ENCODE measurements around the gene COPE.

Gene COPE

GRCh38 chr19:18898607-18899408 is 20.4 kb downstream of the COPE start:
- Histone ChIP-seq H3K27ac (ENCODE audit: low read depth, low read length) (no peak overlapping the region), H3K27me3 (ENCODE audit: insufficient read depth, low read length) (no peaks in the 10 kb centered on the region), H3K4me3 (ENCODE audit: low read depth, low read length) (no peak overlapping the region), H3K4me1 (ENCODE audit: control insufficient read depth, insufficient read depth, low read length, unreplicated experiment) (peaks cover 3% of the 10 kb centered on the region), H2AFZ (ENCODE audit: low read length, unreplicated experiment) (no peak overlapping the region), H3K79me2 (ENCODE audit: control insufficient read depth, insufficient read depth, low read length, unreplicated experiment) (no peaks in the 10 kb centered on the region), H3K36me3 (ENCODE audit: insufficient read depth, low read length) (no peaks in the 10 kb centered on the region)

GRCh38 chr19:18898081-18898606 is 21.0 kb downstream of the COPE start:
- Histone ChIP-seq H2AFZ (ENCODE audit: low read length, unreplicated experiment) (no peak overlapping the region), H3K27ac (ENCODE audit: low read depth, low read length) (no peak overlapping the region), H3K4me1 (ENCODE audit: control insufficient read depth, insufficient read depth, low read length, unreplicated experiment) (peaks cover 3% of the 10 kb centered on the region), H3K27me3 (ENCODE audit: insufficient read depth, low read length) (no peaks in the 10 kb centered on the region), H3K4me3 (ENCODE audit: low read depth, low read length) (no peak overlapping the region), H3K36me3 (ENCODE audit: insufficient read depth, low read length) (no peaks in the 10 kb centered on the region), H3K79me2 (ENCODE audit: control insufficient read depth, insufficient read depth, low read length, unreplicated experiment) (no peaks in the 10 kb centered on the region)

GRCh38 chr19:18897094-18898029 is 21.8 kb downstream of the COPE start:
- no peaks in the 10 kb centered on the region for H3K27me3 ChIP-seq (ENCODE audit: insufficient read depth, low read length)
- peaks cover 3% of the 10 kb centered on the region for H3K4me1 ChIP-seq (ENCODE audit: control insufficient read depth, insufficient read depth, low read length, unreplicated experiment)
- H3K27ac ChIP-seq (ENCODE audit: low read depth, low read length): no peak overlapping the region
- H3K79me2 ChIP-seq (ENCODE audit: control insufficient read depth, insufficient read depth, low read length, unreplicated experiment): no peaks in the 10 kb centered on the region
- H3K4me3 ChIP-seq (ENCODE audit: low read depth, low read length): no peak overlapping the region
- H3K36me3 ChIP-seq (ENCODE audit: insufficient read depth, low read length): no peaks in the 10 kb centered on the region
- H2AFZ ChIP-seq (ENCODE audit: low read length, unreplicated experiment): no peak overlapping the region

GRCh38 chr19:18896421-18896841 is 22.8 kb downstream of the COPE start:
- Histone ChIP-seq H3K79me2 (ENCODE audit: control insufficient read depth, insufficient read depth, low read length, unreplicated experiment) (no peaks in the 10 kb centered on the region), H3K4me1 (ENCODE audit: control insufficient read depth, insufficient read depth, low read length, unreplicated experiment) (peaks cover 3% of the 10 kb centered on the region), H3K4me3 (ENCODE audit: low read depth, low read length) (0 out of 2 replicates have a peak overlapping the region, but pooled peaks have one; percentile 16), H2AFZ (ENCODE audit: low read length, unreplicated experiment) (no peak overlapping the region), H3K36me3 (ENCODE audit: insufficient read depth, low read length) (no peaks in the 10 kb centered on the region), H3K27ac (ENCODE audit: low read depth, low read length) (no peak overlapping the region), H3K27me3 (ENCODE audit: insufficient read depth, low read length) (no peaks in the 10 kb centered on the region)

GRCh38 chr19:18895824-18896341 is 23.3 kb downstream of the COPE start, which contains the start of gene CERS1:
TSS of gene CERS1 (minus strand) at chr19:18896158. CDS start at chr19:18896072, 86 bp downstream.
- H2AFZ ChIP-seq (ENCODE audit: low read length, unreplicated experiment): no peak within 1 kb of the TSS

GRCh38 chr19:18895038-18895823 is 24.0 kb downstream of the COPE start:
- H3K4me1 ChIP-seq (ENCODE audit: control insufficient read depth, insufficient read depth, low read length, unreplicated experiment): peaks cover 3% of the 10 kb centered on the region
- H3K27me3 ChIP-seq (ENCODE audit: insufficient read depth, low read length): no peaks in the 10 kb centered on the region
- H2AFZ ChIP-seq (ENCODE audit: low read length, unreplicated experiment): no peak overlapping the region
- peak overlapping the region; percentile 79 for H3K4me3 ChIP-seq (ENCODE audit: low read depth, low read length)
- no peaks in the 10 kb centered on the region for H3K36me3 ChIP-seq (ENCODE audit: insufficient read depth, low read length)
- H3K79me2 ChIP-seq (ENCODE audit: control insufficient read depth, insufficient read depth, low read length, unreplicated experiment): no peaks in the 10 kb centered on the region
- no peak overlapping the region for H3K27ac ChIP-seq (ENCODE audit: low read depth, low read length)

More at GRCh38 chr19:18895824-18896341, 23.3 kb downstream of the COPE start, which contains the start of gene CERS1:
- Histone ChIP-seq H3K36me3 (ENCODE audit: insufficient read depth, low read length) (no peaks in the 10 kb centered on the region), H3K27ac (ENCODE audit: low read depth, low read length) (no peak within 1 kb of the TSS), H3K4me3 (ENCODE audit: low read depth, low read length) (peak within 1 kb of the TSS; percentile 79), H3K27me3 (ENCODE audit: insufficient read depth, low read length) (no peaks in the 10 kb centered on the region), H3K79me2 (ENCODE audit: control insufficient read depth, insufficient read depth, low read length, unreplicated experiment) (no peaks in the 10 kb centered on the region), H3K4me1 (ENCODE audit: control insufficient read depth, insufficient read depth, low read length, unreplicated experiment) (peaks cover 3% of the 10 kb centered on the region)

- peaks cover 3% of the 10 kb centered on the region for H3K4me1 ChIP-seq (ENCODE audit: control insufficient read depth, insufficient read depth, low read length, unreplicated experiment)
- no peak overlapping the region for H2AFZ ChIP-seq (ENCODE audit: low read length, unreplicated experiment)
- H3K4me3 ChIP-seq (ENCODE audit: low read depth, low read length): peak overlapping the region; percentile 79
- H3K27ac ChIP-seq (ENCODE audit: low read depth, low read length): no peak overlapping the region
- H3K27me3 ChIP-seq (ENCODE audit: insufficient read depth, low read length): no peaks in the 10 kb centered on the region
- no peaks in the 10 kb centered on the region for H3K36me3 ChIP-seq (ENCODE audit: insufficient read depth, low read length)
- H3K79me2 ChIP-seq (ENCODE audit: control insufficient read depth, insufficient read depth, low read length, unreplicated experiment): no peaks in the 10 kb centered on the region
Observed at GRCh38 chr19:18894254-18895037, 24.7 kb downstream of the COPE start.

- Histone ChIP-seq H3K27ac (ENCODE audit: low read depth, low read length) (no peak overlapping the region), H3K4me1 (ENCODE audit: control insufficient read depth, insufficient read depth, low read length, unreplicated experiment) (peaks cover 3% of the 10 kb centered on the region), H3K27me3 (ENCODE audit: insufficient read depth, low read length) (no peaks in the 10 kb centered on the region), H3K79me2 (ENCODE audit: control insufficient read depth, insufficient read depth, low read length, unreplicated experiment) (no peaks in the 10 kb centered on the region), H2AFZ (ENCODE audit: low read length, unreplicated experiment) (no peak overlapping the region), H3K36me3 (ENCODE audit: insufficient read depth, low read length) (no peaks in the 10 kb centered on the region), H3K4me3 (ENCODE audit: low read depth, low read length) (no peak overlapping the region)
Observed at GRCh38 chr19:18893587-18894253, 25.5 kb downstream of the COPE start.

All from ACC112 (cell line).